GM12875 (cell line): ENCODE data around the gene RBBP8.

ENCODE experiments used
- H3K4me3 ChIP-seq: one replicate; pipeline ENCODE4 v1.5.1; 2011; ENCODE audit warnings: low read depth, low read length, control low read depth
- TF ChIP-seq, protein P1 (sequence below): IDR thresholded peaks from 2 replicates; pipeline ENCODE4 v1.5.1; 2011; ENCODE audit warnings: low read depth, mild to moderate bottlenecking, control low read depth, inconsistent platforms, low read length, moderate library complexity, borderline replicate concordance; ENCODE audit not compliant: insufficient read depth

RBBP8 gene

DNA sequence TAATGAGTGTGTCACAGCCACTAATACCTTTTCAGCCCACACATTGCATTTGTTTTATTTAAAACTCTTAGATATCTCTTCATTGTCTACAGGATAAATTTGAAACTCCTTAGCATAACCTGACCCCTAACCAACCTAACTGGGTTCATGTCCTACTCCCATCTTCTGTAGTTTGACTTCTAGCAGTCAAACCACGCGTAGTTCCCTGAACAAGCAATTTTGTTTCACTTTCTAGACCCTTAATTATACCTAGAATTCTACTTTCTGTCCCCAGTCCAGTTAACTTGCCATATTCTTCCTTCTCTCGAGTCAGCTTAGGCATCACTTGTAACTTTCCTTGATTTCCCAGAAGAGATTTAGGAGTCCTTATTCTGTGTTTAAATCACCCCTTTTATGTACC lies 55.1 kb downstream of the RBBP8 start:
- H3K4me3 ChIP-seq, result no peak overlapping the region
- TF ChIP-seq, protein P1, sequence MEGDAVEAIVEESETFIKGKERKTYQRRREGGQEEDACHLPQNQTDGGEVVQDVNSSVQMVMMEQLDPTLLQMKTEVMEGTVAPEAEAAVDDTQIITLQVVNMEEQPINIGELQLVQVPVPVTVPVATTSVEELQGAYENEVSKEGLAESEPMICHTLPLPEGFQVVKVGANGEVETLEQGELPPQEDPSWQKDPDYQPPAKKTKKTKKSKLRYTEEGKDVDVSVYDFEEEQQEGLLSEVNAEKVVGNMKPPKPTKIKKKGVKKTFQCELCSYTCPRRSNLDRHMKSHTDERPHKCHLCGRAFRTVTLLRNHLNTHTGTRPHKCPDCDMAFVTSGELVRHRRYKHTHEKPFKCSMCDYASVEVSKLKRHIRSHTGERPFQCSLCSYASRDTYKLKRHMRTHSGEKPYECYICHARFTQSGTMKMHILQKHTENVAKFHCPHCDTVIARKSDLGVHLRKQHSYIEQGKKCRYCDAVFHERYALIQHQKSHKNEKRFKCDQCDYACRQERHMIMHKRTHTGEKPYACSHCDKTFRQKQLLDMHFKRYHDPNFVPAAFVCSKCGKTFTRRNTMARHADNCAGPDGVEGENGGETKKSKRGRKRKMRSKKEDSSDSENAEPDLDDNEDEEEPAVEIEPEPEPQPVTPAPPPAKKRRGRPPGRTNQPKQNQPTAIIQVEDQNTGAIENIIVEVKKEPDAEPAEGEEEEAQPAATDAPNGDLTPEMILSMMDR, result no peak

DNA sequence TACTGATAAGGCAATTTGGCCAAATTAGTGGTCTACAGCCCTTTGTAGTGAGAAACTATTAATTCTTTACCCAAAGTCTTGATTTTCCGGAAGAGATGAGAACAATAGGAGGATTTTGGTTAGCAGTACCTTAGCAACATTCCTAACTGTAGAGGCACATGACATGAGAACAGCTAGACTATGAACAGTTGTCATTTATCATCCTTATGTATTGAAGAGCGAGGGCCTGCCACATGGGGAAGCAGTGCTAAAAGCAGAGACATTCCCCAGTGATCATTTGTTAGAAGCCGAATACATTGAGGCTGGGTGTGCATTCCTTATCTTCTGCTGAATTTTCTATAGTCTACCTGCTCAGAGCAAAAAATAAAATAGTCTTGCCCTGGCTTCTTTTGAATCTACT lies 65.2 kb downstream of the RBBP8 start:
- no peak overlapping the region for H3K4me3 ChIP-seq
- TF ChIP-seq, protein P1, result no peak

DNA sequence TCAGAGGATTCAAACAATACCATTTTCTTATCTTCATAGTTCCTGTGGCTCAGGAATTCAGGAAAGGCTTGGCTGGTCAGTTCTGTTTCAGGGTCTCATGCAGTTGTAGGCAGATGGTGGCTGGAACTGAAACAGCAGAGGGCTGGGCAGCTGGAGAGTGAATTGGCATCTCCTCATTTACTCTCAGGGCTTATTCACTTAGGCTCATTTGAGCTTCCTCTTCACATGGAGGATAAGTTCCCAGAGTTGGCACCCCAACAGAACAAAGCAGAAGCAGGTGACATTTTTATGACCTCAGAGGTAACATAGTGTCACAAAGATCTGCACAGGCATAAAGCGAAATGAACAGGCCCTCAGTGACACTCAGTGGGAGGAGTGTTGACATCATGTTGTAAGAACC lies 66.1 kb downstream of the RBBP8 start:
- TF ChIP-seq, protein P1, result no peak
- H3K4me3 ChIP-seq, result no peak overlapping the region

DNA sequence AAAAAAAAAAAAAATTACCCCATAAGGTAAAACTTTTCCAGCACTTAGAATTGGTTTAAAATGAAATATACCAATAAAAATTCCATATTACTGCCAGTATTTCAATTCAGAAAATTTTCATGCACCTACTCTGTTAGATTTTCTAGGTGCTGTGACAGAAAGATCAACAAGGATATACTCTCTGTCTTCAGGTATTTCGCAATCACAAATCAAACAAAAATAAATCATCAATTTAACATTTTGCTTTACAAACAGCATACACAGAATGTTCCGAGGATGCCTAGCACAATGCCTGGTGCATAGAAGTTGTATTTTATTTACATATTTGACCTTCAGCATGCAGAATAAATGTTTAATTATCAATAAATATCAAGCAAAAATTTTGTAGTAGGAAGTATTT lies 66.5 kb downstream of the RBBP8 start:
- TF ChIP-seq, protein P1, result no peak
- no peak overlapping the region for H3K4me3 ChIP-seq

DNA sequence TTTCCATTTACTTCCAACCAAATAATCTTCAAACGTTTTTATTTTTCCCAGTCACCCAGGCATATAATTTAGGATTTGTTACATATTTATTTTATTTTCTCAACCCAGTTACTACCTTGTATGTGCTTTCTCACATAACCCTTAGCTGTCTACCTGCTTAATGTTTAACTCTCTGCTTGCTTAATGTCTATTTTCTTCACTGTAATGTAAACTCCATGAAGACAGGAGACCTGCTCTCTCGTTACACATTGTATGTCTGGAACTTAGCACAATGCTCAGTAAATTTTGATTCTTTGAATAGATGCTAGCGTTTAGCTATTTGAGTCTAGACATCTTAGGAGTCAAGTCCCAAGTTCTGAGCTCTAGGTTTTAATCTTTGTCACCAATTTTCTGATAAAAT lies 70.2 kb downstream of the RBBP8 start:
- TF ChIP-seq, protein P1, result no peak

DNA sequence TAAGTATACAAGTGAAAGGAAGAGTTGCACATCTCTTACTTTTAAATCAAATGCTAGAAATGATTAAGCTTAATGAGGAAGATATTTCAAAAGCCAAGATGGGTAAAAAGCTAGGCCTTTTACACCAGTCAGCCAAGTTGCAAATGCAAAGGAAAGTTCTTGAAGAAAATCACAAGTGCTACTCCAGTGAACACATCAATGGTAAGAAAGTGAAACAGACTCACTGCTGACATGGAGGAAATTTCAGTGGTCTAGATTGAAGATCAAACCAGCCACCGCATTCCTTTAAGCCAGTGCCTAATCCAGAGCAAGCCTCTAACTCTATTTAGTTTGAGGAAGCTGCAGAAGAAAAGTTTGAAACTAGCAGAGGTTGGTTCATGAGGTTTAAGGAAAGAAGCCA lies 79.1 kb downstream of the RBBP8 start:
- H3K4me3 ChIP-seq, result no peak overlapping the region
- TF ChIP-seq, protein P1, result no peak

More for the DNA sequence above, 70.2 kb downstream of the RBBP8 start:
- no peak overlapping the region for H3K4me3 ChIP-seq

DNA sequence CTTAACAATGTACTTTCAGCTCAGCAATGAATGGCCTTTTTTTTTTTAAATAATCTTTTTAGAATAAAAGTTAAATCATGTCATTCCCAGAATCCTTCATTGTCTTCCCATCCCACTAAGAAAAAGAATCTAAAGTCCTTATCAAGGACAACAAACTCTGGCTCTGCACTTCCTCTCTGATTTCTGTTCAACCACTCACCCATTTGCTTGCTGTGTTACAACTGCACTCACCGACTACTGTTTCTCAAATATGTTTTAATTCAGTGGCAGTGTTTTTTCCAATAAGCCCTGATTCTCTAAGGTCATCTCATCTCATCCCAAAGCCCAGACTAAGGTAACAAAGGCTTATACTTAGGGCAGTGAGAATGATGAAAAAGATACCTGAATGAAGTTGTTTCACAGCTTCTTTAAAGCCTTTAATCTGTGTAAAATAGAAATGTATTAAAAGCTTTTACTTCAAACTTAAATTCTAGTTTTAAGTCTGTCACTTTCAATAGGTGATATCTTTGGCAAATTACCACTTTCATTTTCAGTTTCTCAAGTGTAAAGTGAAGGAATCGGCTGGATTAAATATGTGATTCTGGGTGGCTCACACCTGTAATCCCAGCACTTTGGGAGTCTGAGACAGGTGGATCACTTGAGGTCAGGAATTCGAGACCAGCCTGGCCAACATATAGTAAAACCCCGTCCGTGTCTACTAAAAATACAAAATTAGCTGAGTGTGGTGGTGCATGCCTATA lies 87.6 kb downstream of the RBBP8 start:
- H3K4me3 ChIP-seq, result no peak overlapping the region
- TF ChIP-seq, protein P1, result no peak
